GM18498 (cell line): ENCODE data around the gene EPB41L3.

Experiments
- ATAC-seq: cut with Tn5 transposase; IDR thresholded peaks from one replicate; pipeline ENCODE4 v1.9.1; 2021; ENCODE audit warnings: mild to moderate bottlenecking, moderate library complexity; ENCODE audit not compliant: unreplicated experiment

The EPB41L3 gene

GRCh38 chr18:5419030-5419429, 124.8 kb downstream of the EPB41L3 start:
- no peak for ATAC-seq

- no peak for ATAC-seq
These were observed 126.5 kb downstream of the EPB41L3 start for GRCh38 chr18:5417342-5417741.

GRCh38 chr18:5416112-5416511, 127.7 kb downstream of the EPB41L3 start:
- no peak for ATAC-seq

DNA sequence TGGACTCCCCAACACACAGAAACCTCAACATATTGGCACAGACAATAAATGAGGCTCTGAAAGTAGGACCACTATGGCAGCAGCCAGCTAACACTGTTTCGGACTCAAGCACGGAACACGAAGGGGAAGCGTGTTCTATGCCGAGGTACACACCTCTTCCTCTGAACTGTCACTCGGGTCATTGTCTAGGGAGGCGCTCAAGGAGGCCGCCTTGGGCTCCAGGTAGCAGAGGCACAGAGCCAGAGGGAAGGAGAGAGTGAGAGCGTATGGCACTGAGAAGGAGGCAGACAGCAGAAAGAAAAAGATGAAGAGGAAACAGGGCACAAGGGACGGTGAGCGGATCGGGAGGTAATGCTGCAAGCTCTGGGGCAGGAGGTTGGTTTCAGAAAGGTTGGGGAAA, 128.1 kb downstream of the EPB41L3 start:
- no peak for ATAC-seq

- no peak for ATAC-seq
These were observed 128.8 kb downstream of the EPB41L3 start for GRCh38 chr18:5415031-5415430.

DNA sequence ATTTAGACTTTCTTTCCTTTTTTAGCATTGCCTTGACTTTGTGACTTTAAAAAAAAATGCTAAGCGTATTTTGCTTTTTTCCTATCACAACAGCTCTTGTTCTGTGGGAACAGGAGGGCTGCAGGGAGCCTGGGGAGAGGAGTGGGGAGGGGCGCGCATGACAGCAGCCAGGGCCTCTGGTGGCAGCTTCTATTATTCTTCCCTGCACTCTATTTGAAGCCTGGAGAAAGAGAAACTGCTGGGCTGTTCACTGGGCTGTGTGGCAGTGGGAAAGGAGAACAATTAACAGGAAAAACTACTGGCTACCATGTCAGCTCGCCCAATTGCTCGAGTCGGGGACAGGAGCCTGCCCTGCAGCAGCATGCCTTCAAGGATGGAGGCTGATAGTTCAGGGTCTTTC, 129.3 kb downstream of the EPB41L3 start:
- ATAC-seq: no peak

- ATAC-seq: no peak
These were observed 130.3 kb downstream of the EPB41L3 start for GRCh38 chr18:5413447-5413846.

- ATAC-seq: no peak
These were observed 133.2 kb downstream of the EPB41L3 start for GRCh38 chr18:5410582-5410981.

GRCh38 chr18:5398269-5398668, 145.5 kb downstream of the EPB41L3 start:
- ATAC-seq: no peak

- no peak for ATAC-seq
These were observed 146.7 kb downstream of the EPB41L3 start for GRCh38 chr18:5397102-5397501.

DNA sequence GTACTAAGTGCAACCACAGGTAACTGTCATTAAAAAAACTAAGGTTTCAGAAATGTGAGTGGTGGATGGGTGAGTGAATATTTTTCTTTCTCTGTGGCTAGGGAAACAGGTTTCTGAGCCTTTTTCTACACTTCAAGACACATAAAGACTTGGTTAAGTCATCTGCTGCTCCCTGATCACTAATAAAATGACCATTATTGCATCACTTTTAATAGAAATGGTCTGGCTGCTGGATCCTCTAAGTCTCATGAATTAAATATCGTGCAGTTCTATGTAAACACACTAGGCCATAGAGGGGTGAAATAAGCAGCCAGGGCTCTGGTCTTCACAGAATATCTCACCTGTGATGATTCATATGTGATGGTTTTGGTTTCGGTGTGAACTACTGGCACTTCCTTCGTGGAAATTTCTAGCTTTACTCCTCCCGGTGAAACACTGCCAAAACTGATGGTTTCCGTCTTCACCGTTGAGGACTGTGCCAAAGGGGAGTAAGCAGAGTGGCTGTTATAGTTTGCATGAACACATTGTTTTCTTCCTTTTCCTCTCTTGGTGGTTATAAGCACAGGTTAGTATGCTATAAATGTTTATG, 147.8 kb downstream of the EPB41L3 start:
- ATAC-seq: no peak

DNA sequence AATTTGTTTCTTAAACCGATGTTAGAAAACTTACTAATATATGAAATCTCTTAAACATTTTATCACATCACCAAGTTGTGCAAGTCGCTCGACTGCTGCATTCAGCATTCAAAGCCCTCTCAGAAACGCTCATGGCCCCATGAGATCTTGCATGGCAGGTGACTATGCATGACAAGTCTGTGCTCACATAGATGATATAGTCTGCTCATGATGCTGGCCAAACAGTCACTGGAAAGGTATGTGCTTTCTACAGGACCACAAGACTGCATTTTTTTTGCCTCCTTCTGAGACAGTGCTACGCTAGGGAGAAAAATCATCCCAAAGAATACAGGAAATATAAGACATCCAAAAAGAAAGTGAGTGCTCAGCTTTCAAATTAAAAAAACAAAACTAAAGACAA, 150.0 kb downstream of the EPB41L3 start:
- no peak for ATAC-seq

GRCh38 chr18:5391409-5391808, 152.4 kb downstream of the EPB41L3 start:
- ATAC-seq: no peak

DNA sequence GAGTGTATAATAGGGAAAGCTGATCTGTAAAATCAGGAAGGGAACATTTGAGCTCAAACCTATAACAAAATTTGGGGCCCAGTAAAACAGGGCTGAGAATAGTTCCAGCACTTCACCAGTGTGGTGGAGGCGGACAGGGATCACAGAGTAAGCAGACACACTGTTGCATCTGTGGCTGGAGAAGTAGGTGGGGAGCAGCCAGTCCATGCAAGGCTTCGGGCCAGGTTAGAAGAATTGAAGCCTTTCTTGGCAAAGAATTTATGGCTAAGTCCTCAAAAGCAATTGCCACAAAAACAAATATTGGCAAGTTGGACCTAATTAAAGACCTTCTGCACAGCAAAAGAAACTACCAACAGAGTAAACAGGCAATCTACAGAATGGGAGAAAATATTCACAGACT, 154.4 kb downstream of the EPB41L3 start:
- ATAC-seq: no peak

- no peak for ATAC-seq
These were observed 154.9 kb downstream of the EPB41L3 start for GRCh38 chr18:5388896-5389295.

DNA sequence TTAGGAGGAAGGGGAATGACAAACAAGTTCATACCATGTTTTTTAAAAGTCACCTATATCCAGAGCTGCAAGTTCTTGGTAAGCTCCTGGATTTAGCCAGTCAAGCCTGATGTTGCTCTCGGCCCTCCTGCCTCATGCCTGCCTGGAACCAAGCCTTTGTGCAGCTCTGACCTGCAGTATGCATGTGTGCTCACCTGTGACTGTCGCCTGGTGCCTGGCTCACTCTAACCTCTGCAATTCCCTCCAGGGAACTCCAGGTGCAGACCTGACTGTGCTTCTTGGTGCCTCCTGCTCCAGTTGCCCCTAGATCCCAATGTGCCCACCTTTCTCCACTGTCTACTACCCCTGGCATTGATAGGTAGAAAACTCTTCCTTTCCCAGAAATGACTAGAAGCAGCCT, 163.2 kb downstream of the EPB41L3 start:
- no peak for ATAC-seq

DNA sequence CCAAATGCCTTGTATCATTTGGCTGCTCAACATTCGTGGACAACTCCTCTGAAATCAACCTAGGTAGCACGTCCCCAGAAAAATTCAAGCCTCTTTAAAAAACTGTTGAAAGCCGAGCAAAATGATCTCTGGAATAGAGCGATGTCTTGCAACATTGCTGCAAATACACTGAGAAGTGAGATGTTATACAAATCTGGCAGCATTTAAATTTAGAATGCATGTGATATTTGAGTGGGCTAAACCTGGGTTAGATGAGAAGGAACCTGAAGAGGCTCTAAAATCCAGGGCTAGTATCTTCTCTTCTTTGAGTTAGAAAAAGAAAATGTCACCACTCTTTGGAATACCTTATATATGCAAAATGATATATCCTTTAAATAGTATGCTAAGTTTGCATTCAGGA, 166.8 kb downstream of the EPB41L3 start:
- no peak for ATAC-seq

GRCh38 chr18:5370332-5370731, 173.5 kb downstream of the EPB41L3 start:
- ATAC-seq: no peak

DNA sequence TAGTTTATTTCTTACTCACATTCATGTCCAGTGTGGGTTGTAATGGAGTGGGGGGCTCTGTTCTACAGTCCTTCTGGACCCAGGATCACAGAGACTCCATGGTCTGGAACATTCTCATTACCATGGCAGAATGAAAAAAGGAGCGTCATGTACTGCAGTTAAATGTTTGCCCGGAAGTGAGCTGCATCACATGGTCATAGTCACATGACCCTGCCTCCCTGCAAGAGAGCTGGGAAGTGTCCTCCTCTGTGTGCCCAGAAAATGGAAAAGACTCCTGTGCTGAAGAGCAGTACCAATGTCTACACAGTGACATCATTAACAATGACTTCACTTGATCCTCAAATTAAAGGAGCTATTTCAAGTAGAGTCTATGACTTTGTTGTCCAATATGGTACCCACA, 174.3 kb downstream of the EPB41L3 start:
- no peak for ATAC-seq

DNA sequence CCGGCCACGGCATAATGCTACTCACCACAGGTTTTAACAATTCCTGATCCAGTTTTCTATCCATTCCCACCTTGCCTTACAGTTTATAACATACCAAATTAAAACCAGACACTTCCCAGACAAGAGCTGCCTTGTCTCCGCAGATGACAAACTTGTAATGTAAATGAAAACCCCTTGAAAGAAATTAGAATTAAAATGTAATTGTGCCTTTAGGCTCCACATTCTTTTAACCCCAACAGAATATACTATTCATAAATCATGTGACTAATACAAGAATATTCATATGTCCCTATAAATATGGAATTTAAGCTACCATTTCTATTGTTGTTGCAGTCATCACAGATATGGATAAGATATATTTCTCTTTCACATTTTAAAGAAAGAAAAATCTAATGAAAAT, 178.4 kb downstream of the EPB41L3 start:
- ATAC-seq: no peak

DNA sequence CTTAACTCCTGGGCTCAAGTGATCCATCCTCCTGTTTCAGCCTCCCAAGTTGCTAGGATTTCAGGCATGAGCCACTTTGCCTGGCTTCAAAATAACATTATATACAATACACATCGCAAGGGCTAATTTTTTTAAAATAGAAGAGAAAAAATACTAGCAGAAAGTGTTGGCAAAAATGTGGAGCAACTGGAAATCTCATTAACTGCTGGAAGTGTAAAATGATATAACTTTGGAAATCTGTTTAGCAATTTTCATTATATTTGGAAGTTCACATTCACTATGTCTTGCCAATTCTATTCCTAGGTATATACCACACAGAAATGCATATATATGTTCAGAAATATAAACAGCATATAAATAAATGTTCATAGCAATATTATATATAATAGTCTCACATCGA, 193.2 kb downstream of the EPB41L3 start:
- ATAC-seq: no peak
